HL-60 (cell line): ENCODE measurements around the gene SPINK1.

Experiments used
- CTCF ChIP-seq: IDR thresholded peaks from one replicate; pipeline ENCODE4 v1.5.1; 2011; ENCODE audit warnings: low read length, control low read depth, inconsistent platforms; ENCODE audit not compliant: insufficient read depth
- GABPA ChIP-seq: IDR thresholded peaks from 2 replicates; pipeline ENCODE4 v1.6.1; 2012; ENCODE audit warnings: low read depth
- SPI1 ChIP-seq: IDR thresholded peaks from 2 replicates; pipeline ENCODE4 v1.6.1; 2012; ENCODE audit warnings: low read depth, mild to moderate bottlenecking, borderline replicate concordance

- TF ChIP-seq CTCF (no peak), GABPA (no peak), SPI1 (no peak)
Observed at GRCh38 chr5:147776989-147777388, 54.5 kb downstream of the SPINK1 start.
